Uterus (tissue), 2 donors: Measurements from ENCODE around the gene TYROBP.

Experiments
- CTCF ChIP-seq, 4 experiments: fragments of 200-600 bp in 2 of 4; fragments of 450-650 bp in 2 of 4; sonication (generic) in 2 of 4; IDR thresholded peaks; one replicate each; pipeline ENCODE4 v1.5.1; 2016 to 2019; ENCODE audit warnings: antibody characterized with exemption in 4 of 4, mild to moderate bottlenecking in 2 of 4, moderate library complexity in 1 of 4
- POLR2A ChIP-seq, 2 donors: fragments of 450-650 bp; IDR thresholded peaks; one replicate each; pipeline ENCODE4 v1.6.1; 2016; ENCODE audit warnings: antibody characterized with exemption in 2 of 2, mild to moderate bottlenecking in 1 of 2, moderate library complexity in 1 of 2

- TF ChIP-seq CTCF (IDR thresholded peaks at IDR 0.05) (no peak), POLR2A (IDR thresholded peaks at IDR 0.05) (no peak)
Measured at GRCh38 chr19:35915443-35915842, 7.3 kb upstream of the TYROBP start.
